ENCODE measurements around the gene FANCF. TPM values are rescaled to one million over a fixed set of nuclear protein-coding genes. Genes with fewer than 3 reads are reported as not detected.

The FANCF gene
- total RNA-seq = 8.7 and 9.5 TPM in 2 replicates

DNA sequence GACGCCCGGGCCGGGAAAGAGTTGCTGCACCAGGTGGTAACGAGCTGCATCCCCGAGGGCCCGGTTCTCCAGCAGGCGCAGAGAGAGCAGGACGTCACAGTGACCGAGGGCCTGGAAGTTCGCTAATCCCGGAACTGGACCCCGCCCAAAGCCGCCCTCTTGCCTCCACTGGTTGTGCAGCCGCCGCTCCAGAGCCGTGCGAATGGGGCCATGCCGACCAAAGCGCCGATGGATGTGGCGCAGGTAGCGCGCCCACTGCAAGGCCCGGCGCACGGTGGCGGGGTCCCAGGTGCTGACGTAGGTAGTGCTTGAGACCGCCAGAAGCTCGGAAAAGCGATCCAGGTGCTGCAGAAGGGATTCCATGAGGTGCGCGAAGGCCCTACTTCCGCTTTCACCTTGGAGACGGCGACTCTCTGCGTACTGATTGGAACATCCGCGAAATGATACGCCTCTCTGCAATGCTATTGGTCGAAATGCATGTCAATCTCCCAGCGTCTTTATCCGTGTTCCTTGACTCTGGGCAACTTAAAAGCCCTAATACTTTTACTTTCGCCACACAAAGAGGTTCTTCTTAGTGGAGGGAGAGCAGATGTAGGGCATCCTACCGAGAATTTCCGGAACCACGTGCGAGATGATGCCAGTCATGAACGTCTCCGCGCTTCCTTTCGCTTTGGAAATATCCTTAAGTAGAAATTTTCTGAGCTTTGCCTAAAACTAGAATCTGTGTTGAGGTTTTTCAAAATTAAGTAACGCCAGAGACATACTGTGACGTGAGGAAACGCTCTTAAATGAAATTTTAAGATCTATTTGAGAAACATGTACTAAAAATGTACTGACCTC lies at the start of gene FANCF:
Gene FANCF (minus strand): TSS at position 376 of the 840 bp plus-strand sequence. CDS start 13 bp downstream, at position 363.

GRCh38 chr11:22666325-22666687 lies 40.7 kb upstream of the FANCF start, which contains the start of gene GAS2:
GAS2 (plus strand) TSS chr11:22666611; CDS start chr11:22674870, 8,259 bp downstream.

Other genes with a start within 250 kb of the FANCF start
- gene GAS2, start 40.8 kb upstream of the FANCF start, total RNA-seq = 0.43 and 1.2 TPM in 2 replicates
- gene SVIP, start 204.0 kb upstream of the FANCF start, total RNA-seq = 2.0 and 2.8 TPM in 2 replicates
- gene CCDC179, start 234.7 kb upstream of the FANCF start, total RNA-seq = not detected in 2 replicates

Data from smooth muscle cell of the pulmonary artery (primary cell).